GM19467 (cell line): ENCODE results near the gene MAML2.
A peak's percentile ranks its signal among the peaks of the same experiment; 100 is the strongest.

Source experiments
- ATAC-seq: cut with Tn5 transposase; IDR thresholded peaks from one replicate; pipeline ENCODE4 v1.9.1; 2021; ENCODE audit warnings: mild to moderate bottlenecking, moderate library complexity; ENCODE audit not compliant: unreplicated experiment

Gene MAML2

DNA sequence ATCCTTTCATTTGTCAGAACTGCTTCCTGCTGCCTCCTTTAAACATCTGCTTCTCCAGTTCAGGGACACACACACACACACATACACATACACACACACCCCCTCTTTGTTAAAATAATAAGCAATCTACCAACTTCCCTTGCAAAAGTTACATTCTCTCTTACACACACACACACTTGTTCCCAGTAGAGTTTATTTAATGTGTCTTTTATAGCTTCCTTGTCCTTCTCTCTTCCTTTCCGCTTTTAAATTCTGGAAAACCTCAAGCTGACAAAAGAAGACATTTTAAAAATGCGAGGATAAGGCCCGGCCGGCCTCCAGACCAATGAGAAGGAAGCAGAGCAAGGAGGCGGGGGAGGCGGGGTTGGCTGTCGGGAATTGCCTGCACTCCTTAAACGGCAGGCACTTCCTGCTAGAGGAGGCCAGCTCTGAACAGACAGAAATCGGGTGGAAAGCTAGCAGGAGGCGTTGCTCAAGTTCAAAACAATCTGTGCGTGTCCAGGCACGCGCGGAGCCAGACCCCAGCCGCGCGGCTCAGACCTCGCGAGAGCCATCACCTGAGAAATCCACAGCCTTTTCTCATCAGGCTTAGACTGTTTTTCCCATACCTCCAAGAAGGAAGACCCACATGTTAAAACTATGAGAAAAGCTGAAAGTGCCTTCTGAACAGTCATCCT is 99.9 kb downstream of the MAML2 start:
- ATAC-seq, result peak; percentile 92

- no peak for ATAC-seq
These were observed 100.7 kb downstream of the MAML2 start for GRCh38 chr11:96242191-96242847.

DNA sequence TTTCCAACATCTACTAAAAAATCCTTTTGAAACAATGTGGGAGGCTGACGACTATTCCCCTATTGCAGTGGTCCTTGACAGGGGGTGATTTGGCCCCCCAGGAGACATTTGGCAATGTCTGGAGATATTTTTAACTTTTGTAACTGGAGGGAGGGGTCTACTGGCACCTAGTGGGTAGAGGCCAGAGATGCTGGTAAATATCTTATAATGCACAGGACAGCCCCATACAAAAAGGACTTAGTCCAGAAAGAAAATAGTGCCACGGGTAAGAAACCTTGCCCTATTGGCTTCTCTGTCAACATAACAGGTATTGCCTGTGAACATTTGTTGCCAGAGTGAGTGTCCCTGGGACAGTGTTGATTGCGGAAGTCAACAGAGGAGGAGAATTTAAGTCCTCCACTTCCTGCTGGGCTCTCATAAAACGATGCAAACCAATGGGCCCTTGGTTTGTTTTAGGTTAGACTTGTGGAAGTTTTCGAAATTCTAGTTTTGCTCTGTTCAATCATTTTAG is 101.6 kb downstream of the MAML2 start:
- ATAC-seq, result no peak

DNA sequence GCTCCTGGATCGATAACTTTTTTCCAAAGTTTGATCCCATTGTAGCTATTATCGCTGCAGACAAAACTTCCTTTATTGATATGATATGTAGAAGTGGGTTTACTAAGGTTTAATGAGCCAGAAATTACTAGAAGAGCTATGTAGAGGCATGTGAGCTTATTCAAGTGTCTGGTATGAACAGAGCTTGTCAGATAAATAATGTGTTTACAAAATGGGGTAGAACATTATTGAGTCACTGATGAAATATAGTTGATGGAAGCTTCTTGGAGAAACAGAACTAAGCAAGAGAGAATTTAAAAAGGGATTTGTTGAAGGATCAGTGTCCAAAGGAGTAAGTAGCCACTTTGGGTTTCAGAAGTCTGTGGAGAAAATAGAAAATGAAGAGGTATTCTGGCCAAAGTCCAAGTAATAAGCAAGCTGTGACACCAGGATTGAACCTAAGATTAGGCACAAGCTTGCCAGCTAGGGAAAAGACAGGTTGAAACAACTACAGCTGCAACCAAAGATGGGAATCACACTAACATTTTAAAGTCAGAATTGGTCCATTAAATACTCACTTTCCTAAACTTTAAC is 104.3 kb downstream of the MAML2 start:
- ATAC-seq, result no peak

DNA sequence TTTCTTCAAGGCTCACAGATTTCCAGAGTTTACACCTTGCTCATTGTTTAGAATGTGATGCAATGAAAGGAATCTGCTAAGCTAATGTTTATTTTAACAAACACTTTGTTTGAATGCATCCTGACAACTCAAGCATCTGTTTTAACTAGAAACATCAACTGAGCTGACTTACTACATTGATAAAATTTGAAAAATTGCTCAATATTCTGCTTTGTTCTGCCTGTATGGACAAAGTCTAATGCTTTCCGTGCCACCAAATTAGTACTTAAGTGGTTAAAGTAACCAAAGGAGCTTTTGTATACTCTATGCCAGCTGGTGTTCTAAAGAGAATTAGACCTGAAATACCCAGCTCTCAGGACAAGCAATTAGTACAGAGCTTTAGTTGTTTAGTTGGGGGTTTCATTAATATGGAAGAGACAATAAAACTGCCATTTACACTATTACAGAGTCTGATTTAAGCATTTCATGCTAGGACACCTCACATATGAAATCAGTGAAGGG is 105.2 kb downstream of the MAML2 start:
- no peak for ATAC-seq

DNA sequence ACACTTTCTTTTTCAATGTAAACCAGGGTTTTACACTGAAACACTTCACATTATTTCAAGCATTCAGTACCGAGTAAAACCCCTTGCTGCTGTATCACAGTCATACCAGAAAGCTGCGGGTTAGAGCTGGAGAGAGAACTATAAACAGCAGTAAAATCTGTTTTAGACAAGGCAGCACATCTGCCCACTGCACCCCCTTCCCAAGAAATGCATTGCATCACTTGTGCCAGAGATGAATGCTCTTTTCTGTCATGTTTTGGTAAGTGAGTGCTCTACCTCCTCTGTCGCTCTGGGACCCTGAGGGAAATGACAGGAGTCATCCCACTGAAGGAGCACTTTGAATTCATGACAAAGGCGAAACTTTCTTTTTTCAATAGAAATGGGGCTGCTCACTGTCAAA is 107.2 kb downstream of the MAML2 start:
- ATAC-seq, result no peak

DNA sequence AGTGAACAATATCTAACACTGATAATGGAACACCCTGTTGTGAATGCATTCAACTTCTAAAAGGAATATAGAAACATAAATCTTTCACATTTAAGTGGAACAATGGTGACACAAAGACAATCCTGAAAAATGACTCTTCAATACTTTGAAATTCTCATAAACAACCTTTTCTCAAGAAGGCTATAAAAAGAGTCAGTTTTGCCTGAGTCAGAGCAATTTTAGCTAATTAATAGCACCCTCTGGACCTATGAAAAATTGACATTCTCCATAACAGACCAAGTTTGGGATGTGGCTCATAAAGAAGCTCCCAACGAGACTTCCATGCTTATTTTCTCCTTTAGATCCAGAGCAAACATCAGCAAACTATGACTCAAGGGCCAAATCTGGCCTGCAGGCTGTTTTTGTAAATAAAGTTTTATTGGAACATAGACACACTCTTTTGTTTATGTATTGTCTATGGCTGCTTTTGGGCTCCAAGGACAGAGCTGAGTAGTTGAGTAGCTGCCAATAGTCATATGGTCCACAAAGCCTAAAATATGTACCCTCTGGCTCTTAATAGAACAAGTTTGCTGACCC is 108.0 kb downstream of the MAML2 start:
- ATAC-seq, result no peak

DNA sequence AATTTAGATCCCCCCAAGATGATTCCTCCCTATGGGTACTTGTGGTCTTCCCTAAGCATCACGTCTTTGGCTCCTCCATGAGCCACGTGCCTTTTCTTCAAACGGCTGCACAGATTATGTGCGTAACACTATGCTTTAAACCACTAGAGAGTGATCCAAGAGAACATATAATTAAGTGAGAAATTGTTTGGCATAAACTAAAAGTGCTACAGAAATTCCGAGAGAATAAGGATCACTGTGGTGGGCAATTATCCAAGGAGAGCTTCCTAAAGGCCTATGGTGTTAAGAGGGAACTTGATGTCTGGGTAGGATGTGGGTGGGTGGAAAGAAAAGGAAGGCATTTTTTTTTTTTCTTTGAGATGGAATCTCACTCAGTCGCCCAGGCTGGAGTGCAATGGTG is 110.9 kb downstream of the MAML2 start:
- ATAC-seq, result no peak

DNA sequence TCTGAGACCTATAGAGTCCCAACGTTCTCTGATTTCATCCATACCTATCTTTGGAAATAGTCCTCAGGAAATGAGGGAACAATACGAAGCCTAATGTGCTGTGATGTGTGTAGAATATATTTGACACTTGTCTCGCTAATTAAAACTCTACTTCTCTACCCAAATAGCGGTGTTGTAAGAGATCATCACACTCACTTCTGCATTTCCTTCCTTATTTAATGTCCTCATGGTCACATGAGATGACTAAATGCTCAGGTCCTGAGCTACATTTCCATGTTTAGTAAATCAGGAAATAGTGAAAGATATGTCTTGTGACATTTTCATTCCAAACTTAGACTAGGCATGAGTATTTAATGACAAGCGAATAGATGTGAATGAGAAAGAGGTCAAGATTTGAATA is 112.3 kb downstream of the MAML2 start:
- no peak for ATAC-seq

GRCh38 chr11:96229354-96229977 is 113.5 kb downstream of the MAML2 start:
- no peak for ATAC-seq

DNA sequence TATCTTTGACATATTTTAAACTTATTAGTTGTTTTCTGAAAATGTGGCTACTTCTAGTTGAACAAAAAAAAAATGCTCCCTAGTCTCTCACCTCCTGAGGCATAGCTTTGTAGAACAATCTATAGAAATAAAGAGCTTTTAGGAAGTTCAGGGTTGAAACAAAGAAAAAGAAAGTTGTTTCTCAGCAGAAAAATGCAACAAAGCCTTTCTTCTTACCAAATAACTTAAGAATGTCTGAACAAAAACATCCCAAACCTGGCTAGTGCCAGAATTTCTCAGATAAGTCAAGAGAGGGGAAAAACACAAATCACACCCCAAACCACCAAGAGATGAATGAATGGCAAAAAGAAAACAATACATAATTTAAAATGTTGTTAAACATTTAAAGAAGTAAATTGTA is 114.1 kb downstream of the MAML2 start:
- no peak for ATAC-seq

- ATAC-seq, result no peak
These were observed 114.5 kb downstream of the MAML2 start for GRCh38 chr11:96228473-96228891.

GRCh38 chr11:96227244-96227643 is 115.8 kb downstream of the MAML2 start:
- ATAC-seq, result no peak

DNA sequence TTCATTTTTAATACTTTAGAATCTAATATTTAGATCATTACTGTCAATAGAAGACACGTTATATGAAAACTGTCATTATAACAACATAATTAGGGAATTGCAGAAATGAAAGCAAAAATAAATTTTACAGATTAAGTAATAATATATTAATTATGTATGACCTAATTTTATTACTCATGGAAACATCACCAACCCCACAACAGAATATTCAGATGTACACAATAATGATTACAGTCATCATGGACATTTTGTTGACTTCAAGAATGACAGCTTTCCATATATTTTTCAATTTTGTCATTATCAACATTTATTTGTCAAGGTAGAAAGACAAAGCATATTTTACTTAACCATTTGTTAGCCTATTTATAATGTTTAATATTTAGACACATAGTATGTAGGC is 119.9 kb downstream of the MAML2 start:
- ATAC-seq, result no peak

DNA sequence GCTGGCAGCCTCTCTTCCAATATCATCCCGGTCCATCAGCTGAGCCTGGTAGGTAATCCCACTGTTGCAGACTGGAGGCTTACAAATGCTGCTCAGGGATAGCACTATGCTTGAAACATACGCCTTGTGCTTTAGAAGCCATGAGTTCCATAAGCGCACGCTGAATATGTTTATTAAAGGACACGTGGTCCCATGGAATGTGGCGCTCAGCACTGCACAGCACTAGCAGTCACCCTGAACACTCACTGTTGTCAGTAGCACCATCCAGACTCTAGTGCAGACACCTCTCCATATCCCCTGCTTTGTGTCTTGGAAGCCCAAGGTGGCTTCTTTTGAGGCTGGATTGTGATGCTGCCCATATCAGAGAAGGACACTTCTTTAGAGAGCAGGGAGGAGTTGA is 120.9 kb downstream of the MAML2 start:
- ATAC-seq, result no peak

GRCh38 chr11:96221244-96222070 is 121.5 kb downstream of the MAML2 start:
- no peak for ATAC-seq

GRCh38 chr11:96219981-96220623 is 122.9 kb downstream of the MAML2 start:
- ATAC-seq, result no peak

- no peak for ATAC-seq
These were observed 124.1 kb downstream of the MAML2 start for GRCh38 chr11:96218901-96219300.

- ATAC-seq, result no peak
These were observed 125.0 kb downstream of the MAML2 start for GRCh38 chr11:96218006-96218405.

DNA sequence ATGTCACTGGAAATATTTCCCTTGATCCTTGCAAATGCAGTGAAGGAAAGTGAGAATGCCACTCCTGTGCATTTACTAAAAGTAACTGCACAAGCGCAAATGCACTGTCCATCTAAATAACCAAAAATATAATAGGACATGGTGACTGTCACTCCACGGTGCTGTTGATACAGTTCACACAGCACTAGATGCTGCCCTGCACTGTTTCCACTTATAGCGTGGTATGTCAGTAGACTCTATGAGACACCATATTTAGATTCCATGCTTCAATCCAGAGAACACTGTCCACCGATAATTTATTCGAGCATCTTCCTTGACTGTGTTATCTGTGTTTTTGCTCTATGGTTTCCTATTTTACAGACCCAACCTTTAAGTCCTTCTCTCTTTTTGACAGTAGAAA is 125.8 kb downstream of the MAML2 start:
- no peak for ATAC-seq
